DMS114 treated with DMSO at 0.1 percent for 48 hours (cell line): ENCODE measurements around the gene PIWIL1.

Experiments
- DNase-seq: peaks from one replicate; lab custom pipeline; 2025; ENCODE audit not compliant: unreplicated experiment; lab: John Stamatoyannopoulos, UW

Gene PIWIL1

GRCh38 chr12:130337488-130338303, at the start of gene PIWIL1:
Gene PIWIL1 (plus strand): TSS chr12:130337887. CDS start chr12:130342592, 4,705 bp downstream.
- DNase-seq, result peak; percentile 47

GRCh38 chr12:130288206-130288605, 49.5 kb upstream of the PIWIL1 start:
- DNase-seq, result no peak

- DNase-seq, result no peak
Measured at GRCh38 chr12:130288691-130289090, 49.0 kb upstream of the PIWIL1 start.

GRCh38 chr12:130290114-130290513, 47.6 kb upstream of the PIWIL1 start:
- no peak for DNase-seq

GRCh38 chr12:130298322-130299021, 39.2 kb upstream of the PIWIL1 start:
- no peak for DNase-seq

- DNase-seq, result no peak
Measured at GRCh38 chr12:130299574-130299973, 38.1 kb upstream of the PIWIL1 start.

GRCh38 chr12:130300090-130300489, 37.6 kb upstream of the PIWIL1 start:
- DNase-seq, result no peak

- DNase-seq, result no peak
Measured at GRCh38 chr12:130300737-130301535, 36.8 kb upstream of the PIWIL1 start.

GRCh38 chr12:130301559-130301958, 36.1 kb upstream of the PIWIL1 start:
- DNase-seq, result no peak

GRCh38 chr12:130303781-130304180, 33.9 kb upstream of the PIWIL1 start:
- no peak for DNase-seq

- no peak for DNase-seq
Measured at GRCh38 chr12:130307859-130308258, 29.8 kb upstream of the PIWIL1 start.

- DNase-seq, result no peak
Measured at GRCh38 chr12:130308393-130308792, 29.3 kb upstream of the PIWIL1 start.

- DNase-seq, result no peak
Measured at GRCh38 chr12:130316251-130316650, 21.4 kb upstream of the PIWIL1 start.

GRCh38 chr12:130320536-130320935, 17.2 kb upstream of the PIWIL1 start:
- DNase-seq, result no peak

- DNase-seq, result no peak
Measured at GRCh38 chr12:130322263-130322662, 15.4 kb upstream of the PIWIL1 start.

GRCh38 chr12:130330685-130331084, 7.0 kb upstream of the PIWIL1 start:
- DNase-seq, result no peak

GRCh38 chr12:130331146-130331545, 6.5 kb upstream of the PIWIL1 start:
- no peak for DNase-seq

- no peak for DNase-seq
Measured at GRCh38 chr12:130333341-130333740, 4.3 kb upstream of the PIWIL1 start.

GRCh38 chr12:130334399-130334798, 3.3 kb upstream of the PIWIL1 start:
- DNase-seq, result no peak

- DNase-seq, result no peak
Measured at GRCh38 chr12:130334937-130335336, 2.8 kb upstream of the PIWIL1 start.
